ENCODE data around the gene OR9Q1.

The OR9Q1 gene

GRCh38 chr11:58068655-58069054, 45.0 kb downstream of the OR9Q1 start:
- no peak overlapping the region for H3K4me3 ChIP-seq (ENCODE audit: low read depth, low read length)
- no peak for TF ChIP-seq CTCF (IDR thresholded peaks at IDR 0.05; ENCODE audit: borderline replicate concordance, insufficient read depth, low read depth, low read length)

GRCh38 chr11:58070585-58070984, 46.9 kb downstream of the OR9Q1 start:
- no peak overlapping the region for H3K4me3 ChIP-seq (ENCODE audit: low read depth, low read length)
- no peak for TF ChIP-seq CTCF (IDR thresholded peaks at IDR 0.05; ENCODE audit: borderline replicate concordance, insufficient read depth, low read depth, low read length)

GRCh38 chr11:58075781-58076180, 52.1 kb downstream of the OR9Q1 start:
- TF ChIP-seq CTCF (IDR thresholded peaks at IDR 0.05; ENCODE audit: borderline replicate concordance, insufficient read depth, low read depth, low read length), result no peak
- no peak overlapping the region for H3K4me3 ChIP-seq (ENCODE audit: low read depth, low read length)

- no peak overlapping the region for H3K4me3 ChIP-seq (ENCODE audit: low read depth, low read length)
- TF ChIP-seq CTCF (IDR thresholded peaks at IDR 0.05; ENCODE audit: borderline replicate concordance, insufficient read depth, low read depth, low read length), result no peak
Observed at GRCh38 chr11:58086528-58086927, 62.8 kb downstream of the OR9Q1 start.

GRCh38 chr11:58097437-58097836, 73.8 kb downstream of the OR9Q1 start:
- no peak for TF ChIP-seq CTCF (IDR thresholded peaks at IDR 0.05; ENCODE audit: borderline replicate concordance, insufficient read depth, low read depth, low read length)
- no peak overlapping the region for H3K4me3 ChIP-seq (ENCODE audit: low read depth, low read length)

GRCh38 chr11:58121096-58121495, 97.4 kb downstream of the OR9Q1 start:
- no peak for TF ChIP-seq CTCF (IDR thresholded peaks at IDR 0.05; ENCODE audit: borderline replicate concordance, insufficient read depth, low read depth, low read length)
- H3K4me3 ChIP-seq (ENCODE audit: low read depth, low read length), result no peak overlapping the region

GRCh38 chr11:58125469-58125868, 101.8 kb downstream of the OR9Q1 start, which contains the start of gene OR9I1:
TSS of gene OR9I1 (minus strand) at chr11:58125530. CDS start at chr11:58119444, 6,086 bp downstream.
- no peak for TF ChIP-seq CTCF (IDR thresholded peaks at IDR 0.05; ENCODE audit: borderline replicate concordance, insufficient read depth, low read depth, low read length)
- no peak within 1 kb of the TSS for H3K4me3 ChIP-seq (ENCODE audit: low read depth, low read length)

Data from GM12875 (cell line).